NT2/D1 (cell line): ENCODE measurements around the gene FAM118B.
"Not testable (repeated sequence)": the region's sequence is repeated elsewhere in the genome, so short reads cannot be mapped to it uniquely, and the experiment has no call there.

ENCODE experiments used
- SUZ12 ChIP-seq: IDR thresholded peaks from 2 replicates; pipeline ENCODE4 v1.6.1; 2011; ENCODE audit not compliant: insufficient read length, insufficient read depth; ENCODE audit errors: extremely low read depth
- YY1 ChIP-seq: IDR thresholded peaks from 2 replicates; pipeline ENCODE4 v1.6.1; 2011; ENCODE audit not compliant: insufficient read length, insufficient read depth

GRCh38 chr11:126255507-126255906 is 43.9 kb downstream of the FAM118B start:
- TF ChIP-seq YY1, SUZ12: not testable (repeated sequence)
